Stimulated activated CD8-positive, alpha-beta memory T cell treated with anti-CD3 and anti-CD28 coated beads, Interleukin-12 subunit alpha, Interleukin-12 subunit beta, amount 100 ng/mL, for 24 hours (primary cell): Measurements from ENCODE around the gene ASTL.

Experiments
- DNase-seq: peaks from one replicate; pipeline ENCODE4 v3.0.0-alpha.2; 2020; ENCODE audit errors: extremely low read depth

Gene ASTL

DNA sequence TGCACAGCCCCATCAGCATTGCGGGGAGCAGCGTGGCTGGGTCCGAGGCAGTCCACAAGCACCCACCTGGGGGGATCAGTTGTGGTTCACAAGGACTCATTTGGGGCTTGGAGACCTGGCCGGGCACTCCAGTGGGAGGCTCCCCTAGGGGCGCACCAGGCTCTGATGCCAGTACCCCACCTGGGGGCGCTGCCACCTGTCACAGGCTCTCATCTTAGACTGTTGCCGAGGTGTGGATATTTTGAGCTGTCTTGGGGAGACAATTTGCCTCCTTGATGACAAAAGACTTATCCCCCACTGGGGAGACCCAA is 25.0 kb downstream of the ASTL start:
- no peak for DNase-seq

- DNase-seq = no peak
Observed at GRCh38 chr2:96112501-96113366, 25.6 kb downstream of the ASTL start.

DNA sequence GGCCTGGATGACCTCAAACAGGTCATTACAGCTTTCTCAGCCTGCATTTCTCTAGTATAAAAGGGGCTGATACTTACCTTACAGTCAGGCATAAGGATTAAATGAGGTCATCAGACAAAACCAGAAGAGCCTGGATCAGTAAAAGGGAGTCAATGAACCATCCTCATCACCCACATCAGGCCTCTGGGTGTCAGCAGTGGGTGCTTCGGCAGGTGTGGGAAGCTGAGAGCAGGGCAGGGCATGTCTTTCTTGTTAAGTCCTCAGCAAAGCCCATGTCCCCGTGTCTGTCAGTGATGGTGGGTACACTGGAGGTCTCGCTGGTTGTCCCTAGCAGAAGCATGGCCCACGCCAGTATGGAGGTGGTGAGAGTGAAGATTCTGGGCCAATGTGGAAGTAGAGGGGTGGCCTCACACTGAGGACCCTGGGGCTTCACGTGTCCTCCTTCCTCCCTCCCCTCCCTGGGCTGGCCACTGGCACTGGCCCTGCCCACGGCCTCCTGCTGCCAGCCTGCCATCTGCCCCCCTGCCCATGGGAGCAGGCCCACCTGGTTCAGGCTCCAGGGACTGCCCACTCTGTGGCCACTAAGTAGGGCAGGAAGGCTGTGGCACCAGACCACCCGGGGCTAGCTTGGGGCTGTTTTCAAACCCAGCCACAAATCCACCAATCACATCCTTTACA is 26.3 kb downstream of the ASTL start:
- no peak for DNase-seq

DNA sequence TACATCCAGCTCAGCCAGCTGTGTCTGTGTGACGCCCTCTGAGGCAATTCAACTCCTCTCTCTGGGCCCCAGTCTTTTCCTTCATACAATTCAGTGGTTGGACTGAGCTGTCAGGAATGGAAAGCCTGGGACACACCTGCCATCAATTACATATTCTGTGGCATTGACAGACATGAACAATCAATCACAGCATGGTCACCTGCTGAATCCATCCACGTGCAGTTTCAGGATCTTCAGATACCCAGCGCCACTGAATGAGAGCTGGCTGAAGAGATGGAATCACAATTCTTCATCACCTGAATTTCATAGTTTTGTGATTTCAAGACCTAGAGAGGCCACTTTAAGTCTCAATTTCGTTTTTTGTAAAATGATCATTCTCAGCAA is 27.1 kb downstream of the ASTL start:
- DNase-seq = no peak

DNA sequence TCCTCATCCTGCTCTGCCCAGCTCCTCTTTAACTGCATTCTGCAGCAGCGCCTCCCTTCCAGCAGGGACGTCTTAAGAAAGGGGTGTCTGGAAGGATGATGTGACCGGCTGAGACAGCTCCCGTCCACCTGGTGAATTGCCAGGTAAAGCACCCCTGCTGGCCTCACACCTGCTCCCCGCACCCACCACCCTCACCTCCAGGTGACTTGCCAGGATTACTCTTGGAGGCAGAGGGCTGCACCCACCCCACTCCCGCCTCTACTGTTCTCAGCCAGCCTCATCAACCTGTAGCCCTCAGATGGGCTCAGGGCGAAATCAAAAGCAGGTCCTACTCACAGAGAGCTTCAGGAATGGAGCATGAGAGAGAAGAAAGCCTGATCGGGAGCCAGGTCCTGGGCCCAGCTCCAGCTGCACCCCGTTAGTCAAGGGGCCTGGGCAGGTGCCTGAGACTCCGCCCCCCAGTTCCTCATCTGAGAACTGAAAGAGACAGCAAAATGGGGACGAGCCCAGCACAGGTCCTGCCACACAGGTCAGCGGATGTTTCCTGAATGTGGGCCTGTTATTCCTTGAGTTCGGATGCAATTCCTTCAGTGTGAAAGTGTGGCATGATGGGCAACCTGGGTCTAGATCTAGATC is 27.6 kb downstream of the ASTL start:
- DNase-seq = no peak

DNA sequence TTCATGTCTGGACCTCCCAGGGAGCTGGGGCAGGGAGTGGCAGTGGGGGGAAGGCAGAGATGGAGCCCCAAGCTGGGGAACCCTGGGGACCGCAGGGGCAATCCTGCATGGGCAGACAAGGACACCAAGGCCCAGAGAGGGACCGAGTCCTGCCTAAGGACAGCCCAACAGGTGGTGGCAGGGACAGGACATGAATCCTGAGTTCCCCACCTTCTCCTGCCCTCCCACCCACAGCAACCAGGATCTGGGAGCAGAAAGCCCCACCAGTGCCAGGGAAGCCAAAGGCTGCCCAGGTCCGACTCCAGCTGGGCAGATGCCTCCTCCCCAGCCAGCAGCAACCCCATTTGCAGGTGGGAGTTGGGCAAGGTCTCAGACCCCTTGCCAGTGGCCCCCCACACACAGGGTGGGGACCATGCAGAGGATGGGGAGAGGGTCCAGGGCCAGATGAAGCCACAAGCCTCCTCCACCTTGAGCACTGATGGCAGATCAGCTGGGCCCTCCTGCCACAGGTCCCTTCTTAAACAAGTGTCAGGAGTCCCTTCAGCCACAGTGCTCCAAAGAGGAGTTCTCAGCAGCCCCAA is 28.3 kb downstream of the ASTL start:
- DNase-seq = no peak

- no peak for DNase-seq
Observed at GRCh38 chr2:96109361-96109680, 29.0 kb downstream of the ASTL start.

GRCh38 chr2:96108541-96109360 is 29.6 kb downstream of the ASTL start:
- DNase-seq = no peak

DNA sequence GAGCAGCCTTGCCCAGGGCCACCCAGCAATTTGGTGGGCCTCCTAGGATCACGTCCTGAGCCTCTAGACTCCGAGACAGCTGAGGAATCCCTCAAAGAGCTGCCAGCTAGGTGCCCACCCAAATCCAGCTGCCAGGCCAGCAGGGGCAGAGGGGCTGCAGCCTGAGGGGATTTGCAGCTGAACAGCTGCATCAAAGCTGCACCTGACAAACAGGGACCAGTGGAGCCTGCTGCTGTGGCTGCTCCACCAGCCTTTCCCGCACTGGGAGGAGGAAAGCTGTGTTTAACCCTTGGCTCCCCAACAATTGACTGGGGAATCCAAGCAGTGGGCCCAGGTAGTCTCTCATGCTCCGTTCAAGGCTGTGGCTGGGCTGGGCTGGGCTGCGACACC is 30.2 kb downstream of the ASTL start:
- no peak for DNase-seq

DNA sequence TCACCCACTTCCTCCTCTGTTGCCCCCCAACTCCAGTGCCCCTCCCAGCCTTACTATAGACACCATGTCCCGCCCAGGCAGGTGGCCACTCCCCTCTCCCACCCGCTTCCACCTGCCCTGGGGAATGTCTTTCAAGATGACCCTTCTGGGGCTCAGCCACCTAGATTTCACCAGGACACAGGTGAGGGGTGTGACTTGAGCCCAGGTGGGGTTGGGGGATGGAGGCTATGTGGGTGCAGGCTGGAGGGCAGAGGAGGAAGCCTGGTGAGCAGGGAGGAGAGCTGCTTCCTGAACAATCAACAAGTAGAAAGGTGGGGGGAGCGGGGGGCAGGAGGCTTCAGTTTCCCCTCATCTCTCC is 30.6 kb downstream of the ASTL start:
- no peak for DNase-seq

- no peak for DNase-seq
Observed at GRCh38 chr2:96106991-96107707, 31.2 kb downstream of the ASTL start.

GRCh38 chr2:96105994-96106715 is 32.1 kb downstream of the ASTL start:
- DNase-seq = no peak

DNA sequence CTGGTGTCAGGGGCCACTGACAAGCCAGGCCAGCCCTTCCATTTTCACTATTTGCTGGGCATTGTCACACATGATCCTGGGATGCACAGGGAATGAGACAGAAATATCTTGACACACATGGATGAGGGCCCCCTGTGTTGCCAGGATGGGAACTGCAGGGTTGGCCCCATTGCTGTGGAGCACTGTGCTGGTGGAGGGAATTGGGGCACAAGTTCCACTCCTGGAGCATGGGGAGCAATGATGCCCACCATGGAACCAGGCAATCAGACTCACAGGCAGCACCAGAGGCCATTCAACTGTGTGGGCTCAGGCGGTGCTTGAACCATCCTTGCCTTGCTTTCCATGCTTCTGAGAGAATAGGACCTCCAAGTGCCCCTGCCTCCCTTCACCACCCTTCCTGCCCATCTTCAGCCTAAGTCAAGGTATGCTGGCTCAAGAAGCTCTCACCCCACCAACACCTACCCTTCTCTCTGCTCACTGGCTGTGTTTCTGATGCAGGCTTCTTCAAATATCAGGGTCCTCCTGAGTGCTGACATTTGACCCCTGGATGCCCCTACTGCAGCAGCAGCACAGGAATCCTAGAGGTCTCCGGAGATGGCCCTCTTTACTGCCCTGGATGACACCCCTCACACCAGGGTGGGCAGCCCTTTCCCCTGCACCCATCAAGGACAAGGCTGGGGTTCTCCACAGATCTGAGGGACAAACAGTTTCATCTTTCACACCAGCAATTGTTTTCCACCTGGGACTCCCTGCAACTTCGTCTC is 33.0 kb downstream of the ASTL start:
- no peak for DNase-seq

- DNase-seq = no peak
Observed at GRCh38 chr2:96104487-96104861, 33.8 kb downstream of the ASTL start.

GRCh38 chr2:96103761-96104486 is 34.4 kb downstream of the ASTL start:
- DNase-seq = no peak

DNA sequence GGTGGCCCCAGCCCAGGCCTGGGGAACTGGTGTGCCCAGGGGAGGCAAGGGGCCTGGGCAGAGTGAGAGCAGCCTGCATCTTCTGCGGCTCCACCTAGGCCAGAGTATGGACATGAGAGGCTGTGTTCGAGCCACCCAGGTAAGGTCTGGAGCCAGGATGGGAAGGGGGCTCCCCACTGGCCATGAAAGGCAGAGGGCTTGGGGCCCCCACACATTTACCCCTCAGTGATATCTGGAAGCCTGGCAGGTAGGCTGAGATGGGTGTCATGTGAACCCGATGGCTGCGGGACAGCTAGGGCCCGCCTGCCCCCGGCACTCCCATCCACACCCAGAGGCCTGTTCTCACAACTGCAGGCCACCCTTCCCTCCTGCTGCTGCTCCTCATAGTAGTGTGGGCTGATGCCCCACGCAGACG is 35.1 kb downstream of the ASTL start:
- no peak for DNase-seq

DNA sequence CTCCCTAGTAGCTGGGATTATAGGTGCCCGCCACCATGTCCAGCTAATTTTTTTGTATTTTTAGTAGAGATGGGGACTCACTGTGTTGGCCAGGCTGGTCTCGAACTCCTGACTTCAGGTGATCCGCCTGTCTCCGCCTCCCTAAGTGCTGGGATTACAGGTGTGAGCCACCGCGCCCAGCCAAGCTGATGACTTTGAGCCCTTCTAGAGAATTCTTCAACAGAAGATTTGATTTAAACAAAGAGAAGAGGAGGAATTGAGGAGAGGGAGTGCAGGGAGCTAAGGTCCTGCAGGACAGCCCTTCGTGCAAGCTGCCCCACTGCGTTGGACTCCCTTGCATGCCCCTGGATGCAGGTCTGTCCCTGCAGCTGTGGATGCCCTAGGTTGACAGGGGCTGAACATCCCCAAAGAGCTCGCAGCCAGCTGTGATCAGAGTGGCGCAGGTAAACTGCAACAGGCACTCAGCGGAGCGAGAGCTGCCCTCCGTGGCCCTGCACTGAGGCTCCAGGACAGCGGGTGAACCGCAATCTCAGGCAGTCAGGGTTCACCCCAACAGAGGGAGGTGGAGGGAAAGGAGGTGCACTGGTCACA is 35.6 kb downstream of the ASTL start:
- no peak for DNase-seq

DNA sequence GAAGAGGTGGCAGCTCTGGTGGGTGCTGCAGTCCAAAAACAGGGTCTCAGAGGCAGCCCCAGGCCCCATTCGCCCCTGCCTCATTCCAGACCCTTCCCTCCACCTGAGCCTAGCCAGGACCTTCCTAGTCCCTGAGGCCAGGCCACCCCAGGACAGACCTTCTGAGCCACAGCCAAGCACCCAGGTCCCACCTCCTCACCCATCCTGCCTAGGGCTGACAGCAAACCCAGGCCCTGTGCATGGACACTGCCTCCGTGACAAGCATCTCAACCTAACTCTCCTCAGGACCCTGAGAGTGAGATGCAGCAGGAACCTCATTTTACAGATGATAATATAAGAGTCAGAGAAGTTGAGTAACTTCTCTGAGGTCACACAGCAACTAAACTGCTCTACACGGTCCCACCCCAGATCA is 37.4 kb downstream of the ASTL start:
- no peak for DNase-seq
